ENCODE results near the gene GLIS1.

GLIS1 gene

GRCh38 chr1:53605181-53605580, 133.8 kb downstream of the GLIS1 start:
- no peak for TF ChIP-seq CTCF (IDR thresholded peaks at IDR 0.05; ENCODE audit: low read depth, low read length, poor library complexity, severe bottlenecking)
- TF ChIP-seq EZH2phosphoT487 (IDR thresholded peaks at IDR 0.05; ENCODE audit: borderline replicate concordance, low read length), result no peak
- no peaks in the 10 kb centered on the region for H3K36me3 ChIP-seq (ENCODE audit: control insufficient read depth, low read length)
- H3K4me2 ChIP-seq (ENCODE audit: low read length), result no peak overlapping the region
- H3K4me1 ChIP-seq (ENCODE audit: control insufficient read depth, low read length), result no peaks in the 10 kb centered on the region
- no peak overlapping the region for H3K4me3 ChIP-seq (ENCODE audit: low read length)
- H3K27ac ChIP-seq (ENCODE audit: low read depth, low read length), result no peak overlapping the region
- H3F3A ChIP-seq (ENCODE audit: control insufficient read depth, insufficient read depth), result no peaks in the 10 kb centered on the region
- no peaks in the 10 kb centered on the region for H3K27me3 ChIP-seq (ENCODE audit: control insufficient read depth, low read length)
- H4K20me1 ChIP-seq (ENCODE audit: control insufficient read depth, insufficient read depth, low read depth, low read length), result no peaks in the 10 kb centered on the region
- H3K79me2 ChIP-seq (ENCODE audit: control insufficient read depth, low read length), result no peaks in the 10 kb centered on the region
- no peaks in the 10 kb centered on the region for H3K9me2 ChIP-seq (replicated peaks; ENCODE audit: control insufficient read depth, low read length)
- H3K9me3 ChIP-seq (ENCODE audit: control insufficient read depth, insufficient read depth, low read length), result no peaks in the 10 kb centered on the region

GRCh38 chr1:53604291-53604919, 134.6 kb downstream of the GLIS1 start:
- Histone ChIP-seq H3K36me3 (ENCODE audit: control insufficient read depth, low read length) (no peaks in the 10 kb centered on the region), H3K27me3 (ENCODE audit: control insufficient read depth, low read length) (no peaks in the 10 kb centered on the region), H3K27ac (ENCODE audit: low read depth, low read length) (no peak overlapping the region), H3K9me2 (replicated peaks; ENCODE audit: control insufficient read depth, low read length) (no peaks in the 10 kb centered on the region), H3K79me2 (ENCODE audit: control insufficient read depth, low read length) (no peaks in the 10 kb centered on the region), H3K9me3 (ENCODE audit: control insufficient read depth, insufficient read depth, low read length) (no peaks in the 10 kb centered on the region), H3F3A (ENCODE audit: control insufficient read depth, insufficient read depth) (no peaks in the 10 kb centered on the region), H3K4me1 (ENCODE audit: control insufficient read depth, low read length) (no peaks in the 10 kb centered on the region), H3K4me3 (ENCODE audit: low read length) (no peak overlapping the region), H4K20me1 (ENCODE audit: control insufficient read depth, insufficient read depth, low read depth, low read length) (no peaks in the 10 kb centered on the region), H3K4me2 (ENCODE audit: low read length) (no peak overlapping the region)
- no peak for TF ChIP-seq EZH2phosphoT487 (IDR thresholded peaks at IDR 0.05; ENCODE audit: borderline replicate concordance, low read length)
- TF ChIP-seq CTCF (IDR thresholded peaks at IDR 0.05; ENCODE audit: low read depth, low read length, poor library complexity, severe bottlenecking), result no peak

DNA sequence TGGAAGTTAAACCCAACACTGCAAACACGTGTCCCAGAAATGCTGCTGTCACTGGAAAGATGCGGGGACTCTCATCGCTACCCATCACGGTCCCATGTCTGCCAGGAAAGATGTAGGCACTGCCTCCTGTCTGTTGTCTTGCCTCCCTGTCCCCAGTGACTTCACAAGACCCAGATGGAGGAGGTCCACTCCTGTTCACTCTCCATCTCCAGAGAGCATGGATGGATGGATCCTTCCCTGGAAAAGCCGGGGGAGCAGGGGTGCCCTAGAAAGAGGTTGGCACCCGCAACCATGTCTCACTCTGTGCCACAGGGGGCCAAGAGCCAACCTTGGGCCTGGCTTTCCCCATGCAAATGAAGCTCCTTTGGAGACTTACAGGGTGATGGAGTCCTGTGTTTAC, 135.5 kb downstream of the GLIS1 start:
- Histone ChIP-seq H3K79me2 (ENCODE audit: control insufficient read depth, low read length) (no peaks in the 10 kb centered on the region), H4K20me1 (ENCODE audit: control insufficient read depth, insufficient read depth, low read depth, low read length) (no peaks in the 10 kb centered on the region), H3K9me2 (replicated peaks; ENCODE audit: control insufficient read depth, low read length) (no peaks in the 10 kb centered on the region), H3K9me3 (ENCODE audit: control insufficient read depth, insufficient read depth, low read length) (no peaks in the 10 kb centered on the region), H3K36me3 (ENCODE audit: control insufficient read depth, low read length) (no peaks in the 10 kb centered on the region), H3K4me3 (ENCODE audit: low read length) (no peak overlapping the region), H3K4me2 (ENCODE audit: low read length) (no peak overlapping the region), H3F3A (ENCODE audit: control insufficient read depth, insufficient read depth) (no peaks in the 10 kb centered on the region), H3K27me3 (ENCODE audit: control insufficient read depth, low read length) (no peaks in the 10 kb centered on the region), H3K27ac (ENCODE audit: low read depth, low read length) (no peak overlapping the region), H3K4me1 (ENCODE audit: control insufficient read depth, low read length) (no peaks in the 10 kb centered on the region)
- no peak for TF ChIP-seq EZH2phosphoT487 (IDR thresholded peaks at IDR 0.05; ENCODE audit: borderline replicate concordance, low read length)
- no peak for TF ChIP-seq CTCF (IDR thresholded peaks at IDR 0.05; ENCODE audit: low read depth, low read length, poor library complexity, severe bottlenecking)

Data from DOHH2 (cell line).